GM23338 (cell line): ENCODE results near the gene ZNF335. TPM values are rescaled to one million over a fixed set of nuclear protein-coding genes. Genes with fewer than 3 reads are reported as not detected.

Experiments
- ATAC-seq: fragments of 200-7000 bp; cut with Tn5 transposase; 3 replicates; pipeline ENCODE4 v1.9.1; 2020
- DNase-seq: peaks from one replicate; pipeline ENCODE4 v3.0.0-alpha.2; 2015; ENCODE audit warnings: low spot score
- H2AFZ ChIP-seq: fragments of 200-600 bp; sonication (generic); 2 replicates; pipeline ENCODE4 v1.8.0; 2016; ENCODE audit warnings: antibody characterized with exemption, mild to moderate bottlenecking, moderate library complexity
- H3F3A ChIP-seq: fragments of 200-600 bp; sonication (generic); replicated peaks from 2 replicates; pipeline ENCODE4 v1.8.0; 2017; ENCODE audit warnings: antibody characterized with exemption, mixed run types, low read depth
- H3K27ac ChIP-seq: fragments of 200-600 bp; sonication (generic); 2 replicates; pipeline ENCODE4 v1.6.1; 2016; ENCODE audit warnings: low read depth
- H3K27me3 ChIP-seq: fragments of 200-600 bp; sonication (generic); 2 replicates; pipeline ENCODE4 v1.8.0; 2016; ENCODE audit warnings: mild to moderate bottlenecking, mixed run types, moderate library complexity; ENCODE audit not compliant: insufficient read depth
- H3K36me3 ChIP-seq: fragments of 200-600 bp; sonication (generic); 2 replicates; pipeline ENCODE4 v1.8.0; 2016; ENCODE audit warnings: mild to moderate bottlenecking; ENCODE audit not compliant: insufficient read depth
- H3K4me1 ChIP-seq: fragments of 200-600 bp; sonication (generic); 2 replicates; pipeline ENCODE4 v1.8.0; 2016; ENCODE audit warnings: mild to moderate bottlenecking, moderate library complexity; ENCODE audit not compliant: insufficient read depth
- H3K4me2 ChIP-seq: fragments of 200-600 bp; sonication (generic); 2 replicates; pipeline ENCODE4 v1.7.1; 2017; ENCODE audit warnings: mixed run types
- H3K4me3 ChIP-seq: fragments of 200-600 bp; sonication (generic); 2 replicates; pipeline ENCODE4 v1.6.1; 2016; ENCODE audit warnings: mixed run types
- H3K79me2 ChIP-seq: fragments of 200-600 bp; sonication (generic); replicated peaks from 2 replicates; pipeline ENCODE4 v1.8.0; 2017; ENCODE audit warnings: mild to moderate bottlenecking; ENCODE audit not compliant: insufficient read depth
- H3K9me2 ChIP-seq: fragments of 200-600 bp; sonication (generic); 2 replicates; pipeline ENCODE4 v1.8.0; 2017; ENCODE audit not compliant: insufficient read depth
- H4K20me1 ChIP-seq: fragments of 200-600 bp; sonication (generic); replicated peaks from 2 replicates; pipeline ENCODE4 v1.8.0; 2017; ENCODE audit warnings: mild to moderate bottlenecking; ENCODE audit not compliant: insufficient read depth
- H3K27ac Mint-ChIP-seq: 2 replicates; pipeline ENCODE4 v1.8.0; 2020; ENCODE audit warnings: inconsistent platforms, mild to moderate bottlenecking, moderate library complexity, mixed read lengths
- H3K27me3 Mint-ChIP-seq: 3 replicates; pipeline ENCODE4 v1.8.0; 2022; ENCODE audit warnings: low read depth, mild to moderate bottlenecking, moderate library complexity, mixed read lengths, inconsistent platforms; ENCODE audit not compliant: insufficient read depth, poor library complexity
- H3K36me3 Mint-ChIP-seq: 3 replicates; pipeline ENCODE4 v1.8.0; 2021; ENCODE audit warnings: low read depth, mild to moderate bottlenecking, inconsistent platforms, moderate library complexity, mixed read lengths
- H3K4me1 Mint-ChIP-seq: 3 replicates; pipeline ENCODE4 v1.8.0; 2020; ENCODE audit warnings: mild to moderate bottlenecking, inconsistent platforms, mixed read lengths
- H3K4me3 Mint-ChIP-seq: 3 replicates; pipeline ENCODE4 v1.8.0; 2021; ENCODE audit warnings: moderate library complexity, mild to moderate bottlenecking, inconsistent platforms, mixed read lengths
- H3K9me3 Mint-ChIP-seq: 3 replicates; pipeline ENCODE4 v1.8.0; 2020; ENCODE audit warnings: moderate library complexity, mild to moderate bottlenecking, inconsistent platforms, mixed read lengths
- CREB1 ChIP-seq: fragments of 250-450 bp; sonication (Bioruptor Pico); IDR thresholded peaks from 2 replicates; pipeline ENCODE4 v1.5.0; 2020; ENCODE audit warnings: low read depth, mild to moderate bottlenecking, moderate library complexity
- ETS1 ChIP-seq: IDR thresholded peaks from 2 replicates; pipeline ENCODE4 v1.6.1; 2016; ENCODE audit warnings: antibody characterized with exemption
- EZH2 ChIP-seq: fragments of 200-600 bp; sonication (generic); IDR thresholded peaks from one replicate; pipeline ENCODE4 v1.8.0; 2017; ENCODE audit warnings: antibody characterized with exemption, mild to moderate bottlenecking, low read depth; ENCODE audit not compliant: unreplicated experiment
- EZH2phosphoT487 ChIP-seq: fragments of 200-600 bp; sonication (generic); IDR thresholded peaks from one replicate; pipeline ENCODE4 v1.8.1; 2018; ENCODE audit warnings: antibody characterized with exemption; ENCODE audit not compliant: unreplicated experiment
- JUNB ChIP-seq: IDR thresholded peaks from one replicate; pipeline ENCODE4 v1.6.1; 2016; ENCODE audit warnings: antibody characterized with exemption; ENCODE audit not compliant: unreplicated experiment
- NANOG ChIP-seq: IDR thresholded peaks from 2 replicates; pipeline ENCODE4 v1.6.1; 2016; ENCODE audit warnings: antibody characterized with exemption, borderline replicate concordance
- POLR2AphosphoS5 ChIP-seq: IDR thresholded peaks from 2 replicates; pipeline ENCODE4 v1.6.1; 2016; ENCODE audit warnings: antibody characterized with exemption, low read depth
- STAT1 ChIP-seq: IDR thresholded peaks from one replicate; pipeline ENCODE4 v1.6.1; 2016; ENCODE audit warnings: antibody characterized with exemption; ENCODE audit not compliant: unreplicated experiment
- ZNF114 ChIP-seq: fragments of 250-450 bp; sonication (Bioruptor Pico); IDR thresholded peaks from 2 replicates; pipeline ENCODE4 v1.5.0; 2020; ENCODE audit warnings: mild to moderate bottlenecking, moderate library complexity
- ZNF331 ChIP-seq: fragments of 250-450 bp; sonication (Bioruptor Pico); IDR thresholded peaks from 2 replicates; pipeline ENCODE4 v1.5.0; 2020; ENCODE audit warnings: low read depth, mild to moderate bottlenecking, moderate library complexity
- ZNF462 ChIP-seq: fragments of 250-450 bp; sonication (Bioruptor Pico); IDR thresholded peaks from 2 replicates; pipeline ENCODE4 v1.5.0; 2020; ENCODE audit warnings: mild to moderate bottlenecking, moderate library complexity
- polyA plus RNA-seq: library from polyadenylated mRNA; unstranded; fragments of >200 nt; fragmentation: Nextera tagmentation; extraction: Ambion mirVana; gene quantifications from 2 replicates; pipeline ENCODE4 v1.2.1, GENCODE V29; 2016
- total RNA-seq: library from RNA; depleted of rRNA; stranded (reverse); fragments of >200 nt; shearing (Covaris generic); gene quantifications from 2 replicates; pipeline ENCODE4 v1.2.3, GENCODE V29; 2014

The ZNF335 gene
- total and polyA plus RNA-seq, 2 experiments from 2014 or later: 7.4 to 24.2 TPM

- no peaks in the 10 kb centered on the region; the same call in 1 of the 2 replicates for H4K20me1 ChIP-seq
- H3K79me2 ChIP-seq: no peaks in the 10 kb centered on the region
- Mint-ChIP-seq H3K36me3 (peaks cover 33% of the 10 kb centered on the region), H3K4me1 (peaks cover 5% of the 10 kb centered on the region; the same call in 2 of the 3 replicates), H3K4me3 (no peak overlapping the region), H3K27ac (no peak overlapping the region), H3K27me3 (peaks cover 13% of the 10 kb centered on the region), H3K9me3 (no peaks in the 10 kb centered on the region)
- H3K36me3 ChIP-seq: no peaks in the 10 kb centered on the region
- H3K4me1 ChIP-seq: no peaks in the 10 kb centered on the region; the same call in 1 of the 2 replicates
- no peaks in the 10 kb centered on the region for H3K9me2 ChIP-seq
- no peaks in the 10 kb centered on the region for H3K27me3 ChIP-seq
- DNase-seq (no peak), ATAC-seq (no peak)
- H3F3A ChIP-seq: no peaks in the 10 kb centered on the region
- H3K27ac ChIP-seq: no peak overlapping the region
- TF ChIP-seq EZH2 (no peak), ZNF114 (no peak), STAT1 (no peak), NANOG (no peak), ZNF331 (CRISPR knock-in tag) (no peak), ETS1 (no peak), EZH2phosphoT487 (no peak), JUNB (no peak)
- no peak overlapping the region for H3K4me2 ChIP-seq
- no peak overlapping the region for H2AFZ ChIP-seq
- H3K4me3 ChIP-seq: no peak overlapping the region
Measured at GRCh38 chr20:45950330-45950646, 21.7 kb downstream of the ZNF335 start.

- Mint-ChIP-seq H3K36me3 (peaks cover 39% of the 10 kb centered on the region), H3K27me3 (peaks cover 13% of the 10 kb centered on the region), H3K4me1 (peaks cover 5% of the 10 kb centered on the region; the same call in 2 of the 3 replicates), H3K9me3 (no peaks in the 10 kb centered on the region), H3K27ac (no peak overlapping the region), H3K4me3 (no peak overlapping the region)
- no peaks in the 10 kb centered on the region; the same call in 1 of the 2 replicates for H3K4me1 ChIP-seq
- no peak overlapping the region for H3K27ac ChIP-seq
- no peaks in the 10 kb centered on the region for H3K9me2 ChIP-seq
- no peaks in the 10 kb centered on the region for H3K27me3 ChIP-seq
- no peak overlapping the region for H3K4me3 ChIP-seq
- H3K36me3 ChIP-seq: 0 out of 2 replicates have a peak, but pooled peaks cover 4% of the 10 kb centered on the region
- ATAC-seq (no peak), DNase-seq (no peak)
- no peaks in the 10 kb centered on the region for H3K79me2 ChIP-seq
- no peak overlapping the region for H2AFZ ChIP-seq
- H3K4me2 ChIP-seq: no peak overlapping the region
- no peaks in the 10 kb centered on the region; the same call in 1 of the 2 replicates for H3F3A ChIP-seq
- no peaks in the 10 kb centered on the region; the same call in 1 of the 2 replicates for H4K20me1 ChIP-seq
- no peak for TF ChIP-seq ZNF331 (CRISPR knock-in tag)
- no peak for TF ChIP-seq ETS1
- TF ChIP-seq CREB1 (CRISPR knock-in tag): no peak
- no peak for TF ChIP-seq POLR2AphosphoS5
- TF ChIP-seq NANOG: no peak
- no peak for TF ChIP-seq EZH2
- no peak for TF ChIP-seq EZH2phosphoT487
- no peak for TF ChIP-seq ZNF462 (CRISPR knock-in tag)
- no peak for TF ChIP-seq JUNB
Measured at GRCh38 chr20:45949542-45950329, 22.3 kb downstream of the ZNF335 start.
